Thoracic aorta (tissue), 2 donors: Measurements from ENCODE around the gene ATXN7L1. TPM values are rescaled to one million over a fixed set of nuclear protein-coding genes. Genes with fewer than 3 reads are reported as not detected.

Experiments used
- ATAC-seq: fragments of 150-250 bp; one replicate; pipeline ENCODE4 v1.8.0; 2017; ENCODE audit warnings: low read depth; ENCODE audit not compliant: insufficient number of reproducible peaks, low FRiP score
- DNase-seq: peaks from one replicate; pipeline ENCODE4 v3.0.0-alpha.2; 2020; ENCODE audit warnings: low spot score
- H3K27ac ChIP-seq, 2 donors: fragments of 200-600 bp; sonication (generic); 1 replicate in 1 of 2; 2 replicates in 1 of 2; pipeline ENCODE4 v1.5.1; 2016; ENCODE audit warnings: mild to moderate bottlenecking in 2 of 2, moderate library complexity in 2 of 2
- H3K27me3 ChIP-seq: fragments of 200-600 bp; sonication (generic); replicated peaks from 2 replicates; pipeline ENCODE4 v1.6.0; 2016; ENCODE audit warnings: mild to moderate bottlenecking; ENCODE audit not compliant: insufficient read depth
- H3K36me3 ChIP-seq: fragments of 200-600 bp; sonication (generic); one replicate; pipeline ENCODE4 v1.5.1; 2016
- H3K4me1 ChIP-seq, 2 donors: fragments of 200-600 bp; sonication (generic); 1 replicate in 1 of 2; 2 replicates in 1 of 2; pipeline versions ENCODE4 v1.5.1 to v1.6.0; 2016; ENCODE audit warnings: low read depth in 2 of 2, mild to moderate bottlenecking in 1 of 2; ENCODE audit not compliant: control insufficient read depth in 1 of 2
- H3K4me3 ChIP-seq: fragments of 200-600 bp; sonication (generic); 2 replicates; pipeline ENCODE4 v1.5.1; 2016; ENCODE audit warnings: mild to moderate bottlenecking
- H3K9me3 ChIP-seq: fragments of 200-600 bp; sonication (generic); 2 replicates; pipeline ENCODE4 v1.5.1; 2016
- total RNA-seq, 2 donors: library from RNA; depleted of rRNA; stranded (reverse); fragments of >200 nt; gene quantifications; one replicate each; pipeline versions ENCODE4 v1.1.0 to v1.2.3, GENCODE V29; 2016
- TF ChIP-seq, protein P1 (sequence below): fragments of 200-600 bp; sonication (generic); IDR thresholded peaks from one replicate; pipeline ENCODE4 v1.5.1; 2019; ENCODE audit warnings: antibody characterized with exemption

Gene ATXN7L1
- total RNA-seq, 2 donors from 2014 or later = 11.6 to 13.4 TPM

DNA sequence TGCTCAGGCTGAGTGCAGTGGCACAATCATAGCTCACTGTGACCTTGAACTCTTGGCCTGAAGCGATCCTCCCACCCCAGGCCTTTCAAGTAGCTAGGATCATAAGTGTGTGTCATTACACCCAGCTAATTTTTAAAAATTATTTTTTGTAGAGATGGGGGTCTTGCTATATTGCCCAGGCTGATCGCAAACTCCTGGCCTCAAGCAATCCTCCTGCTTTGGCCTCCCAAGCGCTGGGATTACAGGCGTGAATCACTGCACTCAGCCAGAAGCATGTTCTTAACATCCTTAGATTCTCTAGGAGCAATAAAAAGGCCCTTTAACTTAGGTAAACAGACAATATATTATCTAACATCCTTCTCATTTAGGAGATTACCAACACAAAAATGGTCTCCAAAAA lies 256.8 kb downstream of the ATXN7L1 start:
- DNase-seq = no peak
- H3K36me3 ChIP-seq = peaks cover 13% of the 10 kb centered on the region
- TF ChIP-seq, protein P1, sequence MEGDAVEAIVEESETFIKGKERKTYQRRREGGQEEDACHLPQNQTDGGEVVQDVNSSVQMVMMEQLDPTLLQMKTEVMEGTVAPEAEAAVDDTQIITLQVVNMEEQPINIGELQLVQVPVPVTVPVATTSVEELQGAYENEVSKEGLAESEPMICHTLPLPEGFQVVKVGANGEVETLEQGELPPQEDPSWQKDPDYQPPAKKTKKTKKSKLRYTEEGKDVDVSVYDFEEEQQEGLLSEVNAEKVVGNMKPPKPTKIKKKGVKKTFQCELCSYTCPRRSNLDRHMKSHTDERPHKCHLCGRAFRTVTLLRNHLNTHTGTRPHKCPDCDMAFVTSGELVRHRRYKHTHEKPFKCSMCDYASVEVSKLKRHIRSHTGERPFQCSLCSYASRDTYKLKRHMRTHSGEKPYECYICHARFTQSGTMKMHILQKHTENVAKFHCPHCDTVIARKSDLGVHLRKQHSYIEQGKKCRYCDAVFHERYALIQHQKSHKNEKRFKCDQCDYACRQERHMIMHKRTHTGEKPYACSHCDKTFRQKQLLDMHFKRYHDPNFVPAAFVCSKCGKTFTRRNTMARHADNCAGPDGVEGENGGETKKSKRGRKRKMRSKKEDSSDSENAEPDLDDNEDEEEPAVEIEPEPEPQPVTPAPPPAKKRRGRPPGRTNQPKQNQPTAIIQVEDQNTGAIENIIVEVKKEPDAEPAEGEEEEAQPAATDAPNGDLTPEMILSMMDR = no peak

DNA sequence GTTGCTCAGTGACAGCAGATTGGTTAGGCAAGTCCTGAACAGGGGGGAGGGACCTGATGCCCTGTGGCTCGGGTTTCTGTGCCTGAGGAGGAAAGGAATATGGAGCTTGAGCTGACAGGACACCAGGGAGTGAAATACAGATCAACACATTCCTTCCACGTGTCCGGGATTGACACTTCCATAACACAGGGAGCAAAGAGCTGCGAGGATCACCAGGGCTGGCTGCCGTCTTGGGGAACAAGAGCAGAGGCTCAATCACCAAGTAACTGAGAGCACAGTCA lies 258.4 kb downstream of the ATXN7L1 start:
- Histone ChIP-seq H3K9me3 (no peaks in the 10 kb centered on the region), H3K4me1 (no peaks in the 10 kb centered on the region), H3K36me3 (peaks cover 25% of the 10 kb centered on the region), H3K4me3 (no peak overlapping the region), H3K27ac (no peak overlapping the region), H3K27me3 (no peaks in the 10 kb centered on the region)
- no peak for DNase-seq
- ATAC-seq = no peak
- TF ChIP-seq, protein P1 = no peak

More for the DNA sequence above, 256.8 kb downstream of the ATXN7L1 start:
- H3K9me3 ChIP-seq = no peaks in the 10 kb centered on the region
- H3K27me3 ChIP-seq = no peaks in the 10 kb centered on the region
- no peaks in the 10 kb centered on the region for H3K4me1 ChIP-seq
- ATAC-seq = no peak
- no peak overlapping the region for H3K4me3 ChIP-seq
- no peak overlapping the region for H3K27ac ChIP-seq

DNA sequence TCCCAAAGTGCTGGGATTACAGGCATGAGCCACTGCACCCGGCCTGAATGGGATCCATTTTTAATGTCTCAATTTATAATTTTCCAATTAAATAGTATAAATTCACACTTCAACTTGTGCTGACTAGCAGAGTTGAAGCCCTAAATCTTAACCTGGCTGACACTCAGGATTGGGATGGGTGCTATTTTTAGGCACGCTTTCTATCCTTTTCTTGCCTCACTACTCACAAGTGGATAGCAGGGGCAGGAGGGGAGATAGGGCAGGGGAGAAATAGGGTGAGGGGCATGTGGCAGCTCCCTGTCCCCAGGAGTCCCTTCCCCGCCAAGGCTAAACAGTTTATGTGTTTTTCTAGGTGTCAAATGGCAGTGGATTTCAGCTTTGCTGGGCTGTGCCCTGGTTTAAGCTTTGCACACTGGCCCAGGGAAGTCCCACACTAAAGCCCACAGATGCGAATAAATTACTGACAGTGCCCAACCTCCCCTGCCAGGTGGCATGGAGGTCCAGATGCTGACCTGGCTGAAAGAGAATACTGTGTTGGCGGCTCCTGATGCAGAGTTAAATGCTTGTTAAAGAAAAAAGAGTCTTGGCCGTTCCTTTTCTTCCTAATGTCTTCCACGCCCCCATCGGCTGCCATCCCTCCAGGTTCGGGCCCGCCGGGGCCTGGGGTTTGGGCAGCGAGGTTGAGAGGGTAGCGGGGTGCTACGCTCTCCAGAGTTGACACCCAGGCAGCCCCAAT lies 259.0 kb downstream of the ATXN7L1 start:
- DNase-seq (no peak), ATAC-seq (no peak)
- Histone ChIP-seq H3K4me1 (no peaks in the 10 kb centered on the region), H3K4me3 (no peak overlapping the region), H3K36me3 (peaks cover 25% of the 10 kb centered on the region), H3K27ac (no peak overlapping the region), H3K27me3 (no peaks in the 10 kb centered on the region), H3K9me3 (no peaks in the 10 kb centered on the region)
- TF ChIP-seq, protein P1 = no peak

DNA sequence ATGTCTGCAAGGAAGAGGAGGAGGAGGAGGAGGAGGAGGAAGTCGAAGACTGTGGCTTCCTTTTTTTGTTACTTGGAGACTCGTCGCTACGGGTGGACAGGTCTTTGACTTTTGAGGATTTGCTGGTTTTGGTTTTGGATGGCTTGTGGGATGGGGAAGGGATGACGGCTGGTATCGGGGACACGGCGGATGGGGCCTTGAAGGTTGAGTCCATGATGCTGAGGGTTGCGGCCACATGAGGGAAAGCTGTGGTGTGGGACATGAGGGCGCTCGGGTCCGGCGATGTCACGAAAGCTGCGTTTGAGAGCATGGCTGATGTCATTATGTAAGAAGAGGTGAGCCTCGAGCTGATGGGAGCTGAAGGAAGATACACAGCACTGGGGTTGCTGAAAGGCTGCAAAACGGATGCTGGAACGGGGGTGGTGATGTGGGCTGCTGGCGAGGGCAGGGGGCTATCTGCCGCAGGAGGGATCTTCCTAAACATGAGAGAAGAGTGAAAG lies 262.0 kb downstream of the ATXN7L1 start:
- H3K27me3 ChIP-seq = no peaks in the 10 kb centered on the region
- H3K4me3 ChIP-seq = no peak overlapping the region
- H3K4me1 ChIP-seq = no peaks in the 10 kb centered on the region
- H3K36me3 ChIP-seq = peaks cover 25% of the 10 kb centered on the region
- DNase-seq (no peak), ATAC-seq (no peak)
- TF ChIP-seq, protein P1 = no peak
- H3K9me3 ChIP-seq = no peaks in the 10 kb centered on the region
- no peak overlapping the region for H3K27ac ChIP-seq

DNA sequence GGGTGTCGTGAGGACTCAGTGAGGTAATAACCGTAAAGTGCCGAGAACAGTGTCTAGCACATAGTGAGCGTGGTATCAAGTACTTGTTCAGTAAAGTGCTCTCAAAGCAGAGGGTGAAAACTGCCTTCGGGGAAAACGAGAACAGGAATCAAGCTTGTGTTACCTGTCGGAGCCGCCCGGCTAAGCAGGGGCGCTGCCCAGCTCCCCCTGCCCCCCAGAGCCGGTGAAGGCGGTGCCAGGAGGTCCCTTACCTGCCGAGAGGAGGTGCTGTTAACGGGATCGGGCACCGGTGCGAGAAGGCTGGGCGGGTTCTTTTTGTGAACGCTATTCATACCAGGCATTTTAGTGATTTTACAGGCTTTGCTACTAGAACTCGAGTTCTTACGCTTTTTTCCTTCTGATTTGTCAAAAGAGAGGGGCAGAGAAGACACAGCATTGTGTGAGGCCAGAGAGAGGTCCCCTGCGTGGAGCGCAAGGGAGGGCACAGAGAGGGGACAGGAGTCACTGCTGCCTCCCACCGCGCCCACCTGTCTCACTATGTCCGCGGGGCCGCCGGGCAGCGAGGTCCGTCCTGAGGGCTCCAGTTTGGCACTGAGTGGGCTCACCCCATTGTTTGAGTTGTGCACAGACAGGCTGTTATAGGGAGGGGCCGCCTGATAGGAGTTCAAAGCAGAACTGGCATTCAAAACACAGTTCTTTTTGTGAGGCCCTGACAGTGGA lies 262.6 kb downstream of the ATXN7L1 start:
- H3K9me3 ChIP-seq = no peaks in the 10 kb centered on the region
- TF ChIP-seq, protein P1 = no peak
- no peak overlapping the region for H3K27ac ChIP-seq
- DNase-seq = no peak
- H3K27me3 ChIP-seq = no peaks in the 10 kb centered on the region
- ATAC-seq = no peak
- H3K4me3 ChIP-seq = no peak overlapping the region
- no peaks in the 10 kb centered on the region for H3K4me1 ChIP-seq
- H3K36me3 ChIP-seq = peaks cover 25% of the 10 kb centered on the region
